ENCODE measurements around the gene PODXL.
A peak's percentile ranks its signal among the peaks of the same experiment; 100 is the strongest.

Gene PODXL

GRCh38 chr7:131546126-131546525 lies 10.3 kb downstream of the PODXL start:
- POLR2A ChIA-PET: no interaction called here
- TF ChIP-seq ELF4 (IDR thresholded peaks at IDR 0.05): no peak
- no peak for TF ChIP-seq ZNF384 (IDR thresholded peaks at IDR 0.05)
- no peak for TF ChIP-seq L3MBTL2 (conservative IDR thresholded peaks at IDR 0.05)
- TF ChIP-seq SUZ12 (IDR thresholded peaks at IDR 0.05): no peak
- no peak for TF ChIP-seq NFRKB (IDR thresholded peaks at IDR 0.05)
- CTCF ChIA-PET: interaction anchor here (0.7 to 1.3 kb wide), 5 partner anchors 12 to 384 kb away, joined by 3 to 10 read pairs (median 4); partner anchors contain the start of gene PODXL
- no peak for DNase-seq (ENCODE audit: extremely low spot score)

DNA sequence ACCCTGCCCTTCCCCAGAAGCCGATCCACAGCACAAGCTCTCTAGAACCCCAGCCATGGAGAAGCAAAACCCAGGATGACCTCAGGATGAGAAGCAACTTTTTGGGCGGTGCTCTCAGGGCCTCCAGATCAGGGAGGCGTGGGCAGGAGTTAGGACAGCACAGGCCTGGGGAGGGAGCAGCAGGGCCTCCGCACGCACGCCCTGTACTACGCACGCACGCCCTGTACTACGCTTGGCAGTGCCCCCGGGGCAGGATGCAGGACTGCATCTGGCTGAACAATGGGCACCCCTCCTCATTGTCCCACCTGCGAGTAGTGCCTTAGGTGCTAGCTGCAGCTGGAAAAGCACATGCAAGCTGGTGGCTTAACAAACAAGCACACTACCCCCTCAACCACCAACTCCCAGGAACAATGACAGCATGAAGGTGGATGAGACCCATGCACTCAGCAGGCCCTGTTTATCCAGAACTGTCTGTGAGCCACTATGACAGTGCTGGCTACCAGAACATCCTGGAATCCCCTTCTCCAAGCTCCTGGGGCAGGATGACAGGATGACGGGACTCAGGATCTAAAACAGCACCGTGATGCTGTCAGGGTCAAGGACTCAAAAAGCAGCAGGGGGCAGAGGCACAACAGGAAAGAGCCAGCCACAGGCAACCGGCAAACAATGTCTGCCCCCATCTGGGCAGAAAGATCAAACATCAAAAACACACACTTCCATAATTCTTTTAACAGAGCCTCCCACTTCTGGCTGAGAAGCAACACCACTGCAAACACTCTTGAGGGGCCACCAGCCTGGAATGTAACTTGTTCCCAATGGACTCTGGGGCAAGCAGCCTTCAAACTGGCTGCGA lies 11.8 kb downstream of the PODXL start:
- DNase-seq (ENCODE audit: extremely low spot score): peak; percentile 25
- ChIA-PET POLR2A (interaction anchor here (0.6 kb wide), 1 partner anchor 9 kb away, joined by 3 read pairs; no protein-coding TSS in a partner anchor), CTCF (interaction anchor here (0.5 to 1.1 kb wide), 2 partner anchors 24 to 753 kb away, joined by 3 to 4 read pairs; no protein-coding TSS in a partner anchor)
- TF ChIP-seq ZNF384 (IDR thresholded peaks at IDR 0.05) (no peak), TARDBP (IDR thresholded peaks at IDR 0.05) (no peak), HDGF (IDR thresholded peaks at IDR 0.05; ENCODE audit: borderline replicate concordance) (no peak), SP1 (IDR thresholded peaks at IDR 0.05) (no peak), CTBP1 (IDR thresholded peaks at IDR 0.05; ENCODE audit: borderline replicate concordance) (no peak), L3MBTL2 (conservative IDR thresholded peaks at IDR 0.05) (no peak), FOXA1 (IDR thresholded peaks at IDR 0.05) (no peak), FOXK2 (IDR thresholded peaks at IDR 0.05) (no peak), BHLHE40 (IDR thresholded peaks at IDR 0.05; ENCODE audit: borderline replicate concordance) (no peak), ELF4 (IDR thresholded peaks at IDR 0.05) (no peak)

- no peak for TF ChIP-seq NFRKB (IDR thresholded peaks at IDR 0.05)
- TF ChIP-seq BHLHE40 (IDR thresholded peaks at IDR 0.05; ENCODE audit: borderline replicate concordance): no peak
- no peak for TF ChIP-seq L3MBTL2 (conservative IDR thresholded peaks at IDR 0.05)
- TF ChIP-seq FOXK2 (IDR thresholded peaks at IDR 0.05): no peak
- TF ChIP-seq CTBP1 (IDR thresholded peaks at IDR 0.05; ENCODE audit: borderline replicate concordance): no peak
- no peak for TF ChIP-seq HDGF (IDR thresholded peaks at IDR 0.05; ENCODE audit: borderline replicate concordance)
- no peak for DNase-seq (ENCODE audit: extremely low spot score)
- ChIA-PET POLR2A (no interaction called here), CTCF (interaction anchor here (0.5 kb wide), 1 partner anchor 752 kb away, joined by 4 read pairs; no protein-coding TSS in a partner anchor)
Observed at GRCh38 chr7:131544021-131544420, 12.4 kb downstream of the PODXL start.

DNA sequence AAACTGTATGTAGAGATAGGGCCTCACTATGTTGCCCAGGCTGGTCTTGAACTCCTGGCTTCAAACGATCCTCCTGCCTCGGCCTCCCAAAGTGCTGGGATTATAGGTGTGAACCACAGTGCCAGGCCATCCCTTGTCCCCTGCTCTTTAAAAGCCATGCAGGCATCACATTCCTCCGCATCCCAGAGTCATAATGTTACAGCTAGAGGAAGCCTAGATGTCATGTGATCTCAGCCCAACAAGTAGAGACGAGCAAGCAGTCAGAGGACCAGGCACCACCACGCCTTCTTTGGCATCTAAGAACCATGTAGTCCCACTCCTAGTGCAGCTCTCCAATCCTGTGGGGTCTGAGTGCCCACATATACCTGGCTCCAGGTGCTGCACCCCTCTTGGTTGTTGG lies 13.1 kb downstream of the PODXL start:
- ChIA-PET CTCF (no interaction called here), POLR2A (no interaction called here)
- no peak for TF ChIP-seq FOXK2 (IDR thresholded peaks at IDR 0.05)
- no peak for TF ChIP-seq TARDBP (IDR thresholded peaks at IDR 0.05)
- no peak for TF ChIP-seq CTBP1 (IDR thresholded peaks at IDR 0.05; ENCODE audit: borderline replicate concordance)
- TF ChIP-seq FOXA1 (IDR thresholded peaks at IDR 0.05): no peak
- TF ChIP-seq, protein P1, sequence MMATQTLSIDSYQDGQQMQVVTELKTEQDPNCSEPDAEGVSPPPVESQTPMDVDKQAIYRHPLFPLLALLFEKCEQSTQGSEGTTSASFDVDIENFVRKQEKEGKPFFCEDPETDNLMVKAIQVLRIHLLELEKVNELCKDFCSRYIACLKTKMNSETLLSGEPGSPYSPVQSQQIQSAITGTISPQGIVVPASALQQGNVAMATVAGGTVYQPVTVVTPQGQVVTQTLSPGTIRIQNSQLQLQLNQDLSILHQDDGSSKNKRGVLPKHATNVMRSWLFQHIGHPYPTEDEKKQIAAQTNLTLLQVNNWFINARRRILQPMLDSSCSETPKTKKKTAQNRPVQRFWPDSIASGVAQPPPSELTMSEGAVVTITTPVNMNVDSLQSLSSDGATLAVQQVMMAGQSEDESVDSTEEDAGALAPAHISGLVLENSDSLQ (IDR thresholded peaks at IDR 0.05): no peak
- DNase-seq (ENCODE audit: extremely low spot score): no peak

DNA sequence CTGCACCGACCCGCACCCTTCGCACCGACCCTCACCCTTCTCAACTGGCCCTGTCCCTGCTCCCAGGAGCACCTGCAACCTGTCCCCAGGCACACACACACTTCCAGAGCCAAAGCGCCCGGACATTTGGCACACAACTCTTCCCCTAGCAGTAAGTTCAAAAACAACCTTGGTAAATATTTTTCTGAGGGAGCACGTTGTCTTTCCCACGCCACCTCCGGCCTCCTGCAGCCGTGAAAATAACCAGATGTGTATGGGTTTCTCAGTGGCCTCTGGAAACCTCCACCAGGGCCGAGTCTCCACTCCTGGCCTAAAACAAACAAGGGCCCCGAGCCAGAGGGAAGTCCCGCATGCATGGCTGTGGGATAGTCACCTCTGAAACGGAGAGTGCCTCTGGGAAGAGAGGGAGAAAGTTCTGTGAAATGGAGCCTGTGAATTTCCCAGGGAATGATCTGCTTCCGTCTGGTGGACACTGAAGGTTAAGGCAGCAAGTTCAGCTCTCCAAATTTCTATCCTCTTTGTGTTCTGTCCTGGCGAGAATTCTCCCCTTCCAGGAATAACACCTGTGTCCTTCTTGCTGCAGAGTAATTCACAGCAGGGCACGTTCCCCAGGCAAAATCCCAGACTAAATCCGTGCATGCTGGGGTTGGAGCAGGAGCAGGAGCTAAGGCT lies 15.8 kb downstream of the PODXL start:
- CTCF ChIA-PET: no interaction called here
- DNase-seq (ENCODE audit: extremely low spot score): no peak
- TF ChIP-seq BHLHE40 (IDR thresholded peaks at IDR 0.05; ENCODE audit: borderline replicate concordance) (no peak), LEF1 (IDR thresholded peaks at IDR 0.05; ENCODE audit: borderline replicate concordance) (no peak), TARDBP (IDR thresholded peaks at IDR 0.05) (no peak), FOXK2 (IDR thresholded peaks at IDR 0.05) (no peak), SUZ12 (IDR thresholded peaks at IDR 0.05) (no peak), FOXM1 (IDR thresholded peaks at IDR 0.05; ENCODE audit: borderline replicate concordance) (no peak)
- TF ChIP-seq, protein P1 (IDR thresholded peaks at IDR 0.05): no peak
- POLR2A ChIA-PET: no interaction called here

DNA sequence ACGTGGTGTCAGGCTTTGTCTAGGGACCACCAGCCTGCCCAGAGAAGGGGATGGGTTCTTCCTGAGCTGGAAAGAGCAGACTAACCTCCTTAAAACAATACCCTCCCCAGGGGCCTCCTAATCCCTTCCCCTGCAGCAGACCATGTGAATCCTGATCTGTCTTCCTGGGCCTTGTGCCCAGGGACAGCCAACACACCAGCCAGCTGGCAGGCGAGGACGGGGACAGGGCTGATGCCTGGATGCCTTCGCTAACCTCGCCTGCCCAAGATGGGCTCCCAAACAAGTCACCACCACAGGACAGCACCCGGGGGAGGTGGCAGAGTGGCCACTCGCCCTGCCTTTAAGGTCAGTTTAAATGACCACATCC lies 17.6 kb downstream of the PODXL start:
- POLR2A ChIA-PET: no interaction called here
- CTCF ChIA-PET: no interaction called here
- TF ChIP-seq L3MBTL2 (conservative IDR thresholded peaks at IDR 0.05) (no peak), ZNF384 (IDR thresholded peaks at IDR 0.05) (no peak), NFRKB (IDR thresholded peaks at IDR 0.05) (no peak), SUZ12 (IDR thresholded peaks at IDR 0.05) (no peak), BHLHE40 (IDR thresholded peaks at IDR 0.05; ENCODE audit: borderline replicate concordance) (no peak)
- no peak for DNase-seq (ENCODE audit: extremely low spot score)

DNA sequence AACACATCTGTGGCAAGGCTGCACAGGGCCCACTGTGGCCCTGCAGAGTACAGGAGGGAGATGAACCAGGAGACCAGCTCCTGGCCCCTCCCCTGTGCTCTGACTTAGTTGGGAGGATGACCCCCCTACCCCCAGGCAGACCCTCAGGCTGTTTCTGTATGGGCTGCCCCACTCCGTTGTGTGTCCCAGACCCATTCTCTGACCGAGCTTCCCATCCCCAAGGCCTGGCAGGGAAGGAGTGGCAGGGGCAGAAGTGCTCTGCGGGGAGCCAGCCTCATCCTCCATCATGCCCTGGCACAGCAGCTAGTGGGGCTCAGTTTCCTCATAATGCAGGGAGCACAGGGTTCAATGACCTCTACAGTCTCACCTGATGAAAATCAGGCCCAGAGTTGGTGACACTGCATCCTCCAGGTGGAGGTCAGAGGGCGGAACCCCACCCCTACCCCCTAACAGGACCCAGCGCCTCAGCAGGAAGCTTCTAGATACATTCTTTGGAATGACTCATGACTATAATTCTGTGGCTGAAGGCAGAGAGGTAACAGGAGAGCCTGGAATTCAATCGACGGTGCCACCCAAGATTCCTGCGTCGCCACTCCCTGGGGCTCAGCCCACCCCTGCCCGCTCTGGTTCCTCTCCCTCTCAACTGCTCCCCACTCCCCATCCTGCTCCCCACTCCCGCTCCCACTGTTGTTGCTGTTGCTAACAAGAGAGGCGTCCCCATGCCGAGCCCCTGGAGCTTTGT lies 18.2 kb downstream of the PODXL start:
- POLR2A ChIA-PET: no interaction called here
- DNase-seq (ENCODE audit: extremely low spot score): no peak
- CTCF ChIA-PET: no interaction called here
- TF ChIP-seq, protein P1 (IDR thresholded peaks at IDR 0.05): no peak
- TF ChIP-seq FOXA1 (IDR thresholded peaks at IDR 0.05) (no peak), FOXM1 (IDR thresholded peaks at IDR 0.05; ENCODE audit: borderline replicate concordance) (no peak), L3MBTL2 (conservative IDR thresholded peaks at IDR 0.05) (no peak), FOXK2 (IDR thresholded peaks at IDR 0.05) (no peak), NFRKB (IDR thresholded peaks at IDR 0.05) (no peak), ARNT (IDR thresholded peaks at IDR 0.05) (no peak), SP1 (IDR thresholded peaks at IDR 0.05) (no peak), TARDBP (IDR thresholded peaks at IDR 0.05) (no peak), LEF1 (IDR thresholded peaks at IDR 0.05; ENCODE audit: borderline replicate concordance) (no peak), ZNF384 (IDR thresholded peaks at IDR 0.05) (no peak), BHLHE40 (IDR thresholded peaks at IDR 0.05; ENCODE audit: borderline replicate concordance) (no peak), ELF4 (IDR thresholded peaks at IDR 0.05) (no peak), CTBP1 (IDR thresholded peaks at IDR 0.05; ENCODE audit: borderline replicate concordance) (no peak), SUZ12 (IDR thresholded peaks at IDR 0.05) (no peak), HDGF (IDR thresholded peaks at IDR 0.05; ENCODE audit: borderline replicate concordance) (no peak)
